HG02885 (cell line): ENCODE results near the gene ZFP64.
"Not testable (repeated sequence)": the region's sequence is repeated elsewhere in the genome, so short reads cannot be mapped to it uniquely, and the experiment has no call there.

ENCODE experiments used
- ATAC-seq: cut with Tn5 transposase; IDR thresholded peaks from one replicate; pipeline ENCODE4 v1.9.1; 2021; ENCODE audit warnings: mild to moderate bottlenecking; ENCODE audit not compliant: unreplicated experiment, poor library complexity

The ZFP64 gene

GRCh38 chr20:52191132-52191915 lies at the start of gene ZFP64:
TSS of gene ZFP64 (minus strand) at chr20:52191779. CDS start at chr20:52191636, 143 bp downstream.
- peak; percentile 78 for ATAC-seq

- ATAC-seq = no peak
These were observed 49.2 kb upstream of the ZFP64 start for GRCh38 chr20:52240802-52241201.

DNA sequence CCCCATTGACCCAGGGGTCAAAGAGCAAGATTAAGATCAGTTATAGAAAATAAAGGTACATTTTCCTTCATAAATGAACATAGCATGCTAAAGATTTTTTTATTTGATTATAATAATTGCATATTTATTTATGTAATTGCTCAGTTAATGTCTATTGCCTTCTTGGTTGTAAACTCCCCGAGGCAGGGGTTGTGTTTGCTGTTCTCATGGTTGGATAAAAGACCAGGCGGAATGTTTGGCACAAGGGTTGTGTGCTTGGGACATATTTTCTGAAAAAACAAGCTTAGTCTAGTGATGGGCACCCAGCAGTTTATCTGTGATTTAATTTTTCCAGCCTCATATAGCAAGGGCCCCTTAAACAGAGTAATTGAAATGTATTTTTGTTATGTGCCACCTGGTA lies 47.5 kb upstream of the ZFP64 start:
- ATAC-seq = no peak

GRCh38 chr20:52236292-52236691 lies 44.7 kb upstream of the ZFP64 start:
- ATAC-seq = no peak

- no peak for ATAC-seq
These were observed 43.5 kb upstream of the ZFP64 start for GRCh38 chr20:52235129-52235528.

GRCh38 chr20:52234302-52235045 lies 42.9 kb upstream of the ZFP64 start:
- ATAC-seq = no peak

GRCh38 chr20:52231230-52231746 lies 39.7 kb upstream of the ZFP64 start:
- ATAC-seq = no peak

DNA sequence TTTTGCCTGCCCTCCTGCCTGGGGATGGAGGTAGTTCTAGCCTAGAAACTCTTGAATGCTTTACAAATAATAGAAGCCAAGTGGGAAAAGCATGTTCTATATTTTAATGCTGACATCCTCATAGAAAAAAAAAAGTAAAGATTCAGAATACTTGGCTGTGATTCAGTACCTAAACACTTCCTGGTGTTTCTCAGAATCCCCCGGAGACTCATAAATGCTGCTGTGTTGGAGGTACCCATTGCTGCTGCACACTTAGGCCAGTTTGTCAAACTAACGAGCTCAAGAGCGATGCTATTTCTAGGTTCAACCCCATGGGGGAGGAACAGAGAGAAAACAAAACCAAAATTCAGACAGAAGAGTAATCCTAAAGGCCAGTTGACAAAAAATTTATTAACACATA lies 38.8 kb upstream of the ZFP64 start:
- ATAC-seq = no peak

- not testable (repeated sequence) for ATAC-seq
These were observed 37.8 kb upstream of the ZFP64 start for GRCh38 chr20:52229346-52229745.

DNA sequence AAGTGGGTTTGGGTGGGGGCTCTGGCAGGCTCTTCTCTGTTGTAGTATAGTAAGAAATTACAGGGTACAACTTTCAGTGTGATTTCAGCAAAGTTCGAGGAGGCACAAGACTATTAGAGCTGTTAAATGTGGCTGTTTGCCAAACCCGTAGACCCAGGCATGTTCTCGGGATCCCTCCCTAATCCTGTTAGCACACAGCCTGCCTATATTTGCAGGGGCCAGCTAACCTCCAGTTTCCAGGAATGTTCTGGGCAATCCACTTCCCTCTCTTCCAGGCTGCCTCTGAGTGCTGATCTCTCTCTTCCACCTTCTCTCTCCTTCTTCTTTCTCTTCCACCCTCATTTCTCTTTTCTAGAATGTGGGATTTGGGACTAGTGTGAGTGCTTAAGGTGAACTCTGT lies 34.8 kb upstream of the ZFP64 start:
- ATAC-seq = no peak

- no peak for ATAC-seq
These were observed 33.3 kb upstream of the ZFP64 start for GRCh38 chr20:52224920-52225319.

DNA sequence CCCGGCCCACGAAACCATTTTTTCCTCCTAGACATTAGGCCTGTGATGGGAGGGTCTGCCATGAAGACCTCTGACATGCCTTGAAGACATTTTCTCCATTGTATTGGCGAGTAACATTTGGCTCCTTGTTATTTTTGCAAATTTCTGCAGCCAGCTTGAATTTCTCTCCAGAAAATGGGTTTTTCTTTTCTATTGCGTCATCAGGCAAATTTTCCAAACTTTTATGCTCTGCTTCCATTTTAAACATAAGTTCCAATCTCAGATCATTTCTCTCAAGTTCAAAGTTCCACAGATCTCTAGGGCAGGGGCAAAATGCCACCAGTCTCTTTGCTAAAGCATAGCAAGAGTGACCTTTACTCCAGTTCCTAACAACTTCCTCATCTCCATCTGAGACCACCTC lies 29.8 kb upstream of the ZFP64 start:
- ATAC-seq = not testable (repeated sequence)

- not testable (repeated sequence) for ATAC-seq
These were observed 29.3 kb upstream of the ZFP64 start for GRCh38 chr20:52220891-52221290.

GRCh38 chr20:52219441-52219840 lies 27.9 kb upstream of the ZFP64 start:
- ATAC-seq = no peak

DNA sequence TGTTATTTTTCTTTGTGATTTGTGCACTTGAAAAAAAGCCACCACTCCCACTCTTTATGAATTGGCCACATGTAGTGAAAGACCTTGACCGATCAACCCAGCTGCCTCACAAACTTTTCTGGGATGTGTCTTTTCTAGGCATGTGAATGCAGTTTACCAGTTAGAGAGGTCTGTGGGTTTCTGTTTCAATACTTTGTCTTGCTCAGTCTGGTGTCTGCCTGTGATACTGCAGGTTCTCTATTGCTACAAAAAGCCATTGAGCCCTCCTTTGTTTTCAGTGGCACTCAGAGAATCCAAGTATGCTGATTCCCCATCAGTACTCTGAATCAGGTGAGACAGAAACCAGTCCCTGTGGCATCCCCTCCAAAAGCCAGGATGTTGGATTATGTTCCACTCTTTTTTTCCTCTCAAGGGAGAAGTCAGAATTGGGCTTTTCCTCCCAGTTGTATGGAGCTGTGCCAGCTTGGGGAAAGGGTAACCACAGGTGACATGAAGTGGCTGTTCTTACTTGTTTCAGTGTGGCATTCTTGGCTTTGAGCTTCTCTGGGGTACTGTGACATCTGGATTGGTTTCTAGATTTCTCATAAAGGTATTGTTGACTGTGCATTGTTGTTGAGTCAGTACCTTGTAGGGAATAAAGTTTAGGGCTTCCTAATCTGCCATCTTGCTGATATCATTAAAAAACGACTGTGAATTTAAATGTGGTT lies 26.3 kb upstream of the ZFP64 start:
- ATAC-seq = no peak

DNA sequence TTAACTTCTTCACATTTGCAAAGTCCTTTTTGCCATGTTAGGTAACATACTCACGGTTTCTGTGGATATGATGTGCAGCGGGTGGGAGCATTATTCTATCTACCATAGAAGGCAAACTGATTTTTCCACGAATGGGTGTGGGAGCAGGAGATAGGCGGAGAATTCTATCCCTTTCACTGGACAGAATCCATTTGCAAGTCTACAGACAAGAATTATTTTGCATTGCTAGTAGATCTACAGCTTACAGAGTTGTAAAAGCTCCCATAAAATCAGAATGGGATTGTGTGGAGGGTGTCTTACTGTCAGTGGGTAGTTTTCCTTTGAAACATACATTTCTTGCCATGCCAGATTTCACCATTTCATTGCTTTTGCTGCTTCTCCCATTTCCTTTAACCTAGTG lies 22.4 kb upstream of the ZFP64 start:
- ATAC-seq = no peak

DNA sequence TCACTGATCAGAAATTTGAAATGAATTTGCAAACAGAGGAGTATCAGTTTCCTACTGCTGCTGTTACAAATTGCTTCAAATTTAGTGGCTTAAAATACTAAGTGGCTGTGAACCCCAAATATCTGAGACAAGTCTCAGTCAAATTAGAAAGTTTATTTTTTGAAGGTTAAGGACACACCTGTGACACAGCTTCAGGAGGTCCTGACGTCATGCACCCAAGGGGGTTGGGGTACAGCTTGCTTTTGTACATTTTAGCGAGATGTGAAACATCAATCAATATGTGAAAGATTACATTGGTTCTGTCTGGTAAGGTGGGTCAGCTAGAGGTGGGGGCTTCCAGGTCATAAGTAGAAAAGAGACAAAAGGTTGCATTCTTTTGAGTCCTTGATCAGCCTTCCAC lies 21.4 kb upstream of the ZFP64 start:
- ATAC-seq = no peak

DNA sequence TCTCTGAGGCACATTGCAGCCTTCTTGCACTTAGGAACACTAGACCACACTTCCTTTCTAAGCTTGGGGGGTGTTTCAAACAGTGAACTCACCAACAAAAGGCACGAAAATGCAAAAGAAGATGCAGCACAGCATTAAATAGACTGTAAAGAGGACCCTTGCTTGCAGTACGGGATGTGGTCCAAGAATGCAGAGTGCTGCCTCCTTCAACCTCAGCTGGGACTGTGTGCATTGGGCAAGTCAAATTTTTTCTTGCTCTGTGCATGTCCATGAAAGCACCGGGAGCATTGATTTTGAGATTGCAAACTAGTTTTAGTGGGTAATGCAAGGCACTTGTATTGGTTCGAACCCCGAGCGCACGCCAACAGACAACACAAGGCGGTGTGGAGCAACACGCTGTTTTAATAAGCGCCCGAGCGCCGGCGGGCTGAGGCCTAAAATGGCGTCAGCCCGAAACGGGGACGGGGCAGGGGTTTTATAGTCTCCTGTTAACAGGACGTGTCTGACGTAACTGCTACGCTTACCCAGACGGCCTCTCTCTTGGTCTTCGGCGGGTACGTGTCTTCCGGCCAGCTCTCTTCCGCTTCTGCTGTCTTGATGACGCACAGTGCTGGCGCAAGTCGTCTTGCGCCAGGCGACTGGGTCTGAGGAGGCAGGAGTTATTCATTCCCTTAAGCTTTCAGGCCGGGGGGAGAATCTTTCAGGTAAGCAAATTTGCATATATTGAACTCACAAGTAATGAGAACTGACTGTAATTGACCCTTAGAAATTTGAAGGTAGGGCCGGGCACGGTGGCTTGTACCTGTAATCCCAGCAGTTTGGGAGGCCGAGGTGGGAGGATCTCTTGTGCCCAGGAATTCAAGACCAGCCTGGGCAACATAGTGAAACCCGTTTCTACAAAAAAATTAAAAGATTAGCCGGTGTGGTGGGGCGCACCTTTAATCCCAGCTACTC lies 18.7 kb upstream of the ZFP64 start:
- ATAC-seq = no peak

- ATAC-seq = no peak
These were observed 17.6 kb upstream of the ZFP64 start for GRCh38 chr20:52209154-52209571.
